M059J (cell line): ENCODE results near the gene PPIP5K2. TPM values are rescaled to one million over a fixed set of nuclear protein-coding genes. Genes with fewer than 3 reads are reported as not detected.
A peak's percentile ranks its signal among the peaks of the same experiment; 100 is the strongest.
"Not testable (repeated sequence)": the region's sequence is repeated elsewhere in the genome, so short reads cannot be mapped to it uniquely, and the experiment has no call there.

Experiments used
- DNase-seq: peaks from one replicate; pipeline ENCODE4 v3.0.0-alpha.2; 2012; ENCODE audit warnings: low read depth
- total RNA-seq: library from RNA; depleted of rRNA; stranded (reverse); fragments of >200 nt; shearing (Covaris generic); gene quantifications from 2 replicates; pipeline ENCODE4 v1.2.3, GENCODE V29; 2014; rRNA removed

PPIP5K2 gene
- 22.4 and 23.4 TPM in 2 replicates for total RNA-seq

DNA sequence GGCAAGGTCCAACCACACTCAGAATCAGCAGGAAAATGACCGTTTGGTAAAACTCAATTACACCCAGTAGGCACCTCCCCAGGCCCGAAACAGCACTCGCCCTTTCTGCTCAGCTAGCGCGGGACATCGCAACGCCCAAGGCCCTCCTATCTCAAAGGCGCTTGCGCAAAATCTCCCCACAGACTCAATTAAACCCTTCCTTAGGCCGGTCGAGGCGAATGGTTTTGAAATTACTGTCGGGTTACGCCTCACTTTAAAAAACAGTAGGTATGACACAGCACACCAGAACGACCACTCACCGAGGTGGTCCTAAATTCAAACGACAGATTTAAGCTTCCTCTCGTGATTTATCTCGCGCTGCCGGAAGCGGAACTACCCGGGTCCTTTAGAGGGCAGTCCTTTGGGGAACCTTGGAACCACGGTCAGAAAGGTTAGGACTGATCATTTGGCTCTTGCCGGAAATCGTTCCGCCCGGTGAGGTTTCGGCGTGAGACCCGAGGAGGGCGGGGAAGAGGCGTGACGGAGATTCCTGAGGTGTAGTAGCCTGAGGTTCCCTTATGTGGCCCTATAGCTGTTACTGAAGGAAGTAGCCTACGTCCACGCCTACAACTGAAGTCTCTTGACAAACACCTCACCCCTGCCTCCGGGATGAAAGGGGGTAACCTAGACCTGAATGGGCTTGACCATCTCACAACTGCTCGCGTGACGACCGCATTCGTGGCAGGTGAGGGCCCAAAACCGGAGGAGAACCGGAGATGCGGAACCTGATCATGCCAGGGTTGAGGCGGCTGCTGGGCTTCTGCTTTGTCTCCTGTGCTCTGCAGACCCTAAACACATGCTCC lies at the start of gene PPIP5K2, which contains the start of gene GIN1:
PPIP5K2 (plus strand) TSS at position 537 of the 842 bp plus-strand sequence. CDS start 9,289 bp downstream, outside the sequence.
GIN1 (minus strand) TSS at position 374 of the 842 bp plus-strand sequence. CDS start 11,431 bp downstream, outside the sequence.
- DNase-seq: peak; percentile 98

DNA sequence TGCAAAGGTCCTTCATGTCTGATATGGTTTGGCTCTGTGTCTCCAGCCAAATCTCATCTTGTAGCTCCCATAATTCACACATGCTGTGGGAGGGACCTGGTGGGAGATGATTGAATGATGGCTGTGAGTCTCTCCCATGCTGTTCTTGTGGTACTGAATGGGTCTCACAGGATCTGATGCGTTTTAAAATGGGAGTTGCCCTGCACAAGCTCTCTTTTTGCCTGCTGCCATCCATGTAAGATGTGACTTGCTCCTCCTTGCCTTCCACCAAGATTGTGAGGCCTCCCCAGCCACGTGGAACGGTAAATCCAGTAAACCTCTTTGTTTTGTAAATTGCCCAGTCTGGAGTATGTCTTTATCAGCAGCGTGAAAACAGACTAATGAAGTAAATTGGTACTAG lies 46.6 kb upstream of the PPIP5K2 start:
- not testable (repeated sequence) for DNase-seq

DNA sequence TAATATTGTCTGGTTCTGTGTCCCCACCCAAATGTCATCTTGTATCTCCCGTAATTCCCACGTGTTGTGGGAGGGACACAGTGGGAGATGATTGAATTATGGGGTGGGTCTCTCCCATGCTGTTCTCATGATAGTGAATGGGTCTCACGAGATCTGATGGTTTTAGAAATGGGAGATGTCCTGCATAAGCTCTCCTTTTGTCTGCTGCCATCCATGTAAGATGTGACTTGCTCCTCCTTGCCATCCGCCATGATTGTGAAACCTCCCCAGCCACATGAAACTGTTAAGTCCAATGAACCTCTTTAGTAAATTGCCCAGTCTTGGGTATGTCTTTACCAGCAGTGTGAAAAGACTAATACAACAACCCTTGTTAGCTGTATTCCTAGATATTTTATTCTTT lies 44.7 kb upstream of the PPIP5K2 start:
- DNase-seq: no peak

DNA sequence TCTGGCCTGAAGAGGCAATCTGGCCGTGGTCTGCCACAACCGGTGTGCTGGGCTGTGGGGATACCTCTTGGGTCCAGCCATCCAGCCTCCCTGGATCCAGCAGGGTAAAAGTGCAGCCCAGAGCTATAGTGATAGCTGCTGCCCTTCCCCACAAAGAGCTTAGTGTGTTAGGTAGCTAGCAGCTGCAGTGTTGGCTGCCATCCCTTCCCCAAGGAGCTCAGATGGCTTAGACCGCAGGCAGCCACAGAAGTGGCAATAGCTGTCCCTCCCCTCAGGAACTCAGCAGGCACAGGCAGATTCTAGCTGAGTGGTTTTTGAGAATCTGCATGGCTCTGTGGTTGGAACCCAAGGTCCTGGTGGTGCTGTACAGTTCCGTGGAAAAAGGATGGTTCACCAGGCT lies 40.3 kb upstream of the PPIP5K2 start:
- no peak for DNase-seq

DNA sequence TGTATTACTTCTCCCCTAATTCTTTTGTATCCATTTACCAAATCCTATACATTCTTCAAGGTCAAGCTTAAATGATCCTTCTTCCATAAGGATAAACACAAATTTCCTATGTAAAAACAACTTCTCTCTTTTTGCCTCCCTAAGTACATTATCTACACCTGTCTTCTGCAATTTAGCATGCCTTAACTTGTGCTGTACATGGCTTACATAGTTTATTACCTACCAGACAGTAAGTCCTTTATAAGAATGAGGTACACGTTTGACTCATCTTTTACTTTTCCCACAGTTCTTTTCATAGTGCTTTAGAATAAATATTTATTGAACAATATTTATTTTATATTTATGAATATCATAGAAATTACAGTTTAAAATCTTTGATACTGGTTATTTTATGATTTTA lies 33.6 kb upstream of the PPIP5K2 start:
- DNase-seq: no peak

DNA sequence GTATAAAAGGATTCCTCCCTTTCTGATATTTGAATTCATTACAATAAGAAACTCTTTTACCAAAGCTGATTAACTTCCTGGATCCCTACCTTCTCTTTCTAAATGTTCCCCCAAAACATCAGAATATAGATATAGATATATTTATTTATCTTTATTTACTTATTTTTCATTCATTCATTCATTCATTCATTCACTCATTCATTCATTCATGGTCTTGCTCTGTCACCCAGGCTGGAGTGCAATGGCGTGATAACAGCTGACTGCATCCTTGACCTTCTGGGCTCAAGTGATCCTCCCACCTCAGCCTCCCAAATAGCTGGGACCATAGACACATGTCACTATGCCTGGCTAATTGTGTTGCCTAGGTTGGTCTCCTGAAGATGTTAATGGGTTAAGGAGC lies 30.8 kb upstream of the PPIP5K2 start:
- DNase-seq: no peak

DNA sequence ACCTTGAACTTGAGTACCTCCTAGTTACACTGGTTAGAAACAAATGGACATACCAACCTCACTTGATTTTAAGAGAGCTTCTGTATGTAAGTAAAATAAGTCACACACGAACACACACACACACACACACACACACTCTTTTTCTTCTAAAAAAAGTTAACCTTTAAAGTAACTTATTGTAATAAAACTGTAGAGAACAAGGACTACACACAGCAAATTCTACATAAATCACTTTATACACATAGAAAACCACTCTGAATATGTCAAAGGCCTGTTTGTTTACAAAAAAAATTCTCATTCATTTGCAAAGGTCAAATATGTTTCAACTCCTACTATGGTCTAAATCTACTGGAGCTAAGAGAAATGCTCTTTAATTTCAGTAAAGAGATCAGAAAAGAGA lies 29.3 kb upstream of the PPIP5K2 start:
- no peak for DNase-seq

DNA sequence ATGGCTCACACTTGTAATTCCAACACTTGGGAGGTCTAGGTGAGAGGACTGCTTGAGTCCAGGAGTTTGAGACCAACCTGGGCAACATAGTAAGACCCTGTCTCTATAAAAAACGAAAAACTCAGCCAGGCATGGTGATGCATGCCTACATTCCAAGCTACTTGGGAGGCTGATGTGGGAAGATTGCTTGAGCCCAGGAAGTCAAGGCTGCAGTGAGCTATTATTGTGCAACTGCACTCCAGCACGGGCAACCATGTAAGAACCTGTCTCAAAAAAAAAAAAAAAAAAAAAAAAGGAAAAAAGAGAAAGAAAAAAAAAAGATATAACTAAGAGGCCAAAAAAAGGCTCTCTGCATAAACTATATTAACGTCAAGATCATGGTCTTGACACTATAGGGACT lies 27.4 kb upstream of the PPIP5K2 start:
- DNase-seq: no peak

DNA sequence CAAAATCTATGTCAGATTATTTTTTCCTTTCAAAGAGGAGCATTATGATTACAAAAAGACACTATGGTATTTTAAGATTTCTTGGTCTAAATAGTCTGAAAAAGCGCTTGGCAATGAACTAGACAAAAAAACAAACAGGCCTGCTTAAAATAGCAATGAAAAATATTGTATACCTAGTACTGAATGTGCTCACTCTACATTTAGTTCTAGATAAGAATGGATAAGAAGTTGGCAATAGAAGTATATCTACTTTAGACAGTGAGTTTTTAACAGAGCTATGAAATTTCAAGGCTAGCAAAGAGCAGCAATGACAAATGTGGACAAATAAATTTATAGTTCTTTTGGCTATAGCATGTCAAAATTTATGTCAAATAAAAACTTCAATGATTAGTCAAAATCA lies 26.4 kb upstream of the PPIP5K2 start:
- DNase-seq: no peak

DNA sequence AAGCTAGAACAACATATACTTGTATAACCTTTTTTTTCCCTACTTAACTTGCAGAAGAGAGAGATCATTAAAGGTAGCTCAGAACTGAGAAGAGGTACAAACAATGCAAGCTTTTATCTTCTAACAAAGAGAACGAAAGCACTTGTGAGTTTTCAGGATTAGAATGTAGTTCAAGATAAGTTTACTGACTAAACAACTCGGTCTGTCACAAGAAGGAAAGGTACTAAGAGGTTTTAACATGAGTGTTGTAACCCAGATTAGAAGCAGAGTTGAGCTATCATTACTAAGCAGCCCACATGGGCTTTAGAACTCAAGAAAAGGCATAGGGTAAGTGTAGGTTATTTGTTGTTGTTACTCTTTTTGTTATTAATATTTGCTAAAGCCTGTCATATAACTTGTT lies 25.4 kb upstream of the PPIP5K2 start:
- DNase-seq: no peak

DNA sequence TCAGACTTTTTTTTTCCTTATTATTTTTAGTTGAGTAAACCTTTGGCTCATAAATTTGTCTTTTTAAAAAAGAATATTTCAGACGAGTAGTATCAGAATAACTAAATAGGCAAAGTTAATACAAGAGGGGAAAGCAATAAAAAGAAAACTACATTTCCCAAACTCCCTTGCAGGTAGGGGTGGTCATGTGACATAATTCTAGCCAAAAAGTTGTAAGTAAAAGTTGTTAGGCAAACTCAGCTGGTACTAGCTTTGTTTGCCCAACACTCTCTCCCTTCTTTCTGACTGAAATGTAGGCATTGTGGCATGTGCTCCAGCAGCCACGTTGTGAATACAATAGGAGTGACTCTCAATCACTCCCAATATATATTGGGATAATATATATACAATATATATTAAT lies 21.1 kb upstream of the PPIP5K2 start:
- DNase-seq: no peak

DNA sequence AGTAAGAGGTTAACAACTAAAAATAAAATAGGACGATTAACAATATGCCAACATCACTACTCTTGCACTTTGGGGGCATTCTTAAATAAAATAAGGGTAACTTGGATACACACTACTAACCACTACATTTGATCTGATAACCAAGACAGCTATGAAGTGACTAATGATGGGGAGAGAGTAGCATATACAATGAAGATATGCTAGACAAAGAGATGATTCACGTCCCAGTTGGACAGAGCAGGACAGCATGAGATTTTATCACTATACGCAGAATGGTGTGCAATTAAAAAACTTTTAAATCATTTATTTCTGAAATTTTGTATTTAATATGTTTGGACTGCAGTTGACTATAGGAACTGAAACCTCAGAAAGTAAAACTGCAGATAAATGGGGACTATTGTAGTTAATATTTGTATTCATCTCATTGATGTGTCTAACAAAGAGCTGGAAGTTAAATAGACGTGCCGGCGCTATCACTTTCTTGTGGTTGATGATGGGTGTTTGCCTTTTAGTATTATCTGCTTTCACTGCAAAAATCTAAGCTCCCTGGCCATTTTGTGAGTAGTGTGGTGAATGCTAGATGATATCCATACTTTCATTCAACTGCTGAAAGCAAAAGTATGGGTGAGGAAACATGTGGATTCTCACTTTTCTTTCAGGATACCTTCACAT lies 18.9 kb upstream of the PPIP5K2 start:
- DNase-seq: no peak

DNA sequence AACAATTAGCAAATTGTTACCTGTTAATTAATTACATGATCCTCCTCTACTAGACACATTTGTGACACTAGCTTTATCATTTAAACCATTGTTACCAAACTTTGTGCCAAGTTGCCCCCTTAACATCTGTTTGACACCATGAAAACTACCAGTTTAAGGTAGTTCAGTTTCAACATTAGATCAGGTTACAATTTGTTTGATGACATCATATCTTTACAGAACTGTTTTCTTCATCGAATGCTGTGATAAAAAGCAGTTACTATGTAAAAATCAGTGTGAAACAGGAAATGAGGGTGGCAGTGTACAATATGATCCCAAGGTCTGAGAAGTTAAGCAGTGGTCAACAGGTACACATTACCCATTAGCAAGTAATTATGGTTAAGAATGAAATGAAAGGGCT lies 17.9 kb upstream of the PPIP5K2 start:
- no peak for DNase-seq

DNA sequence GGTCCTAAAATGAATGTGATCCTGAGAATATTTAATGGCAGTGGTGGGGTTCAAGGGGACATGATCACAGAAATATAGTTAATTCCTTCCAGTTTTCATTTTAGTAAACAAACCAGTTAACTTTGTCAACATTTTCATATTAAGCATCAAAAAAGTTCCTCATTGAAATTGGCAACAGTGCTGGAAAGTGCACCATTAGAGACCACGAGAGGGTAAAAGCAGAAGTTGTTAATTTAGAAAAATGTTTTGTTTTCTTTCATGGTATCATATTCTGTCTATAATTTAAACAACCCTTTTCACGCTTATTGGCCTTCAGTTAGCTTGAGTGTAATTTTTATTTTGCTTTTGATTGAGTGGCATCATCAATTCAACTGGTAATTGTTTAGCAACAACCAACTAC lies 12.0 kb upstream of the PPIP5K2 start:
- no peak for DNase-seq

DNA sequence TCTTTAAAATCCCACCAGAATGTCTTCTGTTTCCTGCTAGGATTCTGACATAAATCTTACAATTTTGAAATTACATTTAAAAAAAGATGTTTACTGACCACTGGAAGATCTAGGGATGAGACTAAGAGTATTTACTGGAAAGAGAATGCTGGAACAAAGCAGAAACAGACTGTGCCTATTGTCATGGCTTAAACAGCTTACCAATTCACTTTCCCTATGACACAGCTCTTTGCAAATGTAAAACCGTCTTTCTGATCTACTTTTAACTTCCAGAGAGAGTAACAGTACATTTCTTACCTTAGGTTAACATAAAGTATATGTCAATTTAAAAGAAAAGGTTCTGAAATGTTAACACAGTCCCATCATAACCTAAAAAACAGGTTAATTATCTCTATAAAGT lies 10.8 kb upstream of the PPIP5K2 start:
- no peak for DNase-seq

DNA sequence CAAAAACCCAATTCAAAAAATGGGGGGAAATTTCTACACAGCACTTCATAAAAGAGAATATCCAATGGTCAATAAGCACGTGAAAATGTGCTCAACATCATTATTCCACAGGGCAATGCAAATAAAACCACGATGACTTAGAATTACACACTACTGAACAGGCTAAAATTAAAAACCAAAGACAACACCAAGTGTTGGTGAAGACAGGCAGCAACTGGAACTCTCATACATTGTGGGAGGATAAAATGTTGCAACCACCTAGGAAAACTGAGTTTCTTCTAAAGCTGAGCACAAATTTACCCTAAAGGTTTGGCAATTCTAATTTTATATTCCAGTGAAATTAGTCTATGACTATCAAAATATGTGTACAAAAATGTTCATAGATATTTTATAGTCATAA lies 9.7 kb upstream of the PPIP5K2 start:
- no peak for DNase-seq

DNA sequence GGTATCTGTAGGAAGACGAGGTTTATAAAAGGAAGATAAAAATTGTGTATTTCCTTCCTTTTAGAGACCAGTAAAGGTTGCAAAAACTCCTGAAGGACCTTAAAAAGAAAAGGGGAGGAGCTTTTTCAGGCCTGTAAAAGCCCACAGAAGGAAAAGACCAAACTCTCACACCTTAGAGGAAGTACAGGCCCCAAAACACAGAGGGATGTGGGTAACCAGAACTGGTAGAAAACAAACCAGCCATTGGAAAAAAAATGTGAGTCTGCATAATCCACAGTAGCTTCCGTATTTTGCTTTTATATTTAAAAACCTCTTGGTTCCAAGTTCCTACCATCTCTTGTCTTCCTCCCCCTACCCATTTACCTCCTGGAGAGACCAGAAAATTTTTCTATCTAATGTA lies 8.6 kb upstream of the PPIP5K2 start:
- no peak for DNase-seq

DNA sequence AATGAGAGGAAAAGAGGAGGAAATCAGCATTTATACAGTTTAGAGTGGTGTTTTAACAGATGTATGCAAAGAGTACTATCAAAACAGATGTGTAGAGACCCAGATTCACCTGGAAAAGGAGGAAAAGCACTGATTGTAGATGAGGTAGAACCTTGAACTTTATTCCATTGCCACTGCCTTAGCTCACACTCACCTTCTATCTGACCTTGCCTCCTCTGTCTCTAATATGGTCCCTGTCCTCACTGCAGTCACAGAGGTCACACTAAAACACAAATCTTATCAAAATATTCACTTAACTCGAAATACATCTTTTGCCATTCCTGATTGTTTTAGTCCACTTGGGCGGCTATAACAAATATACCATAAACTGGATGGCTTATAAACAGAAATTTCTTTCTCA lies 7.2 kb upstream of the PPIP5K2 start:
- no peak for DNase-seq

DNA sequence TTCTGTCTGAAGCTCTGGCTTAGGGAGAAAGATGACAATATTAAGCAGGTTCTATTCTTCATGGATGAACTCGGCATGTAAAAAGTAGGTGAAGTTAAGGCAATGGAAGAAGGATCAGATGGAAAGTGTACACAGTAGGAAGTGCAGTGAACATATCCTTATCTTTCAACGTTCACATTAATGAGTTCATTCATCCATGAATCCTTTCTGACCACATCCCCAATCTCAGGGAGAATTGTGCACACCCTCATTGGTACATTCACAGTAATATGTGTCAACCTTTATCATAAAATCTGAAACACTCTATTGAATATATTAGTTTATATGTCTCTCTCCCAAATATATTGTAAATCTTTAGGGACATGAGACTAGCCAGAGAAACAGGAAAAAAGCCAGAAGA lies 5.7 kb upstream of the PPIP5K2 start:
- DNase-seq: peak; percentile 80

DNA sequence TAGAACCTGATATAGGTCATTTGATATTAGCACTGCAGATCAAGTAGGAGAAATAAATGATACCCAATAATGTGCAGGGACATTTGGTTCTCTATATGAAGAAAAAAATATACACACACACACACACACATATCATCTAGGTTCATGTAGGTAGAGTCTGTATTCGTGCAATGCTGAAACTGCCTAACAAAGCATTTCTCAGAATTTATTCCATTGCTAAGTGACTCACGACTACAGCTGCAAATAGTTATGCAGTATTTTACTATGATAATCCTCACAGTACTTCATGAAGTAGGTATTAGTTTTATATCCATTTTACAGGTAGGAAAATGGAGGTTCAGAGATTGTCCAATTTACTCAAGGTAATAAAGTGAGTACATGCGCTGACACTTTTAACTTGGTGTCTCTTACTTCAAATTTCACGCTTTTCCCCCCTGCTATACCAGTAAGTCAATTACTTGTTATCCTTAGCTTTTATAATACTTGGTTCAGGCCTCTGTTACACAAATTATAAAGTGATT lies 2.6 kb upstream of the PPIP5K2 start:
- no peak for DNase-seq

DNA sequence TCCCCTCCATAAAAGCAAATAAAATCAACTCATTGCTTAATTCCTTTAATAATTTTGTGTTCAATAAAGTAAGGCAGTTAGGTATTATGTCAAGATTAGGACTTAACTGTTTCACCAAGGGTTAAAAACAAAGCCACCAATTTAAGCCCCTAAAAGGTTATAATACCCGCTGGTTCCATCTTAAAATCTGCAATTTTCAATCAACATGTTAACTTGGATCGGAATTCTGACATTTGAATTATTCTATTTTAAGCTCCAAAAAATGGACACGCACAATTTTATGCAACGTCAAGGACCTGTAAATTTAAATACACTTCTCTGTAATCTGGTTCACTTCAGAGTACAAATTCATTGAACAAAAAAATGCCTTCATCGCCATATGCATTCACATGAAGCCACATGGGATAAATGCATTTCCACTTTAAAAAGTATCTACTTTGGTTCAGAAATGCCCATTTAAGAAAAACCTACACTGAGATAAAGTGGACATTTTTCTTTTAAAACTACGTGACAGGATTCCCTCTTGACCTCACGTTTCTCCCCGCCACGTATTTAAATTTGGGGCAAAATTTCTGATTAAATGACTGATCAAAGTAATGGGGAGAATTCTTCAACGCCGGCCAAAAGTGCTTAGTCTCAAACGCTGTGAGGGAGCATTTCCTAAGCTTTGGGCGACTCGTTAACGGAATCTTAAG lies 884 bp upstream of the PPIP5K2 start:
- no peak for DNase-seq

DNA sequence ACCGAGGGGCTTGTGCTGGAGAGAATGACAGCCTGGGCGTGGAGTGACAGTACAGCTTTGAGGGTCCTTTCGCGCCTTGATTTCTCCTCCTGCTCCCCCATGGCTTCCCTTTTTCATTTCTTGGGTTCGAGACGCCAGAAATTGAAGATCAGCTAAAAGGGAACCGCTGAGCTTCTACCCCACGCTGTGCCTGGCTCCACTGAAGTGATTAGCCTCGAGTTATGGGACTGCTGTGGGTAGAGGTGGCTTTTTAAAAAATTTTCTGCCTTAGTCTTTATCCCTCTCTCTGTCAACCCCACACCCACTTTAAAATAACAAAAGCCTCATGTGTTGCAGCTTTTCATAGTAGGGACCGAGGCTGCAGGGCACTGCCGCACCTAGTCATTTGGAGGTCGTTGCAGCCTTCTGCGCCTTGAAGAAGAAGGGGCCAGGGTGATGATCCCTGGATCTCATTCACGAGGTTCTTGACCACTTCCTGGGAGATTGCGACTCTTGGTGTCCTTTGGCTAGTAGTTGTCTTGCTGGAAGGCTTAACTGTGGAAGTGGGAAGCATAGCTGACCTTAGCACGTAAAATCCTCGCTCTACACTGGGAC lies 603 bp downstream of the PPIP5K2 start:
- DNase-seq: peak; percentile 39
